ENCODE data around the gene CALML3.

CALML3 gene

DNA sequence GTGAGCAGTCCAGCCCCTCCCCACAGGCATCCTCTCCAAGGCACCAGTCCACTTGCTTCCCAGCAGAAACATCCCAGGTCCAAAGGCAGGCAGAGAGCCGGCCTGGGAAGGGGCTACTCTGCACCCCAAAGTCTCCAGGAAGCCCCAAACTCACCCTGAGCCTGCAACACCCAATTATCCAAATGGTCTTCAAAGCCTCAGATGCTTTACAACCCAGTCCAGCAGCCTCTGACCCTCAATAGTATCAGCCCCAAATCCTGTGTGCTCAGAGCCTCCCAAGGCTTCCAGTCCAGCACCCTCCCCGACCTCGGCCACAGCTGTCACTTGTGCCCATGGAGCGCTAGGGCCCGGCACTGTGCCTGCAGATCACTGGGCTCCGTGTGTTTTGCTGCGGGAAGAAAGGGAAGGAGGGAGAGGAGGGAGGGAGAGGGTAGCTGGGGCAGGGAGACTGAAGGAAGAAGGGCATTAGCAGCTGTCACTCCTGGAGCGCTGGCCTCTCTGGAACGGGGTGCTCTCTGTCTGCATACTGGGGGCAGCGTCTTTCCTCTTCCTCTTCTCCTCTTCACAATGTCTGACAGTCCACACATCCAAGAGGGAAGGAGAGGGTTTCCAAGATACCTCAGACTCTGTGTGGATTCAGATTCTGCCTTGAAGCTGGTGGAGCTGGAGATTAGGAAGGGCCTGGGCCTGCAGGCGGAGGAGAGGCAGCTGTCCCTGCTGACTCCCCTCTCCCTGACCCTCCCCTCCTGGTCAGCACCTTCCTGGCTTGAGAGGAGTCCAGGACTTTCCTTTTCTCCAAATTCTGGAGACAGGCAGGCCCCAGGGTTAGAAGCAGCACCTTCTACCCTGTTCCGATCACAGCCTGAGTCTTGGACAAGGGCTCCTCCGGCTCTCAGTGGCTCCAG is 38.6 kb upstream of the CALML3 start:
- Mint-ChIP-seq H3K36me3 (ENCODE audit: low read depth) (no peaks in the 10 kb centered on the region), H3K4me3 (no peak overlapping the region), H3K4me1 (ENCODE audit: low read depth) (peaks cover 11% of the 10 kb centered on the region), H3K27me3 (no peaks in the 10 kb centered on the region), H3K27ac (no peak overlapping the region), H3K9me3 (no peaks in the 10 kb centered on the region)

DNA sequence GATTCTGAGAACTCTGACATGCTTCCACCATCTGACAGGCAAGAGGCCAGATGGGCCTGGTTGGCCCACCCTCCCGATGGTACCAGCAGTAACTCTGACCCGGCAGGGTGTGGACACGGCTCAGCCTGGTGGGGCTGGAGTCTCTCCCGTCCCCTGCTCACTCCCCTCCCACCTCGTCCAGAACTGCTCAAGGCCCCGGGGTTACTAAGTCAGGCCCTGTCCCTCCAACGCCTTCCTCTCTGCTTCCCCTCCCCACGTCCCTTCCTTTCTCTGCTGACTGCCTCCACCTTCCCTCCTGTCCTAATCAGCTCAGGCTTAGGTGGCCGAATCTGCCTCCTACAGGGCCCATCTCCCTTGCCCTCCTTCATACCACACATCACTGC is 37.9 kb upstream of the CALML3 start:
- Mint-ChIP-seq H3K27ac (no peak overlapping the region), H3K27me3 (no peaks in the 10 kb centered on the region), H3K4me3 (no peak overlapping the region), H3K4me1 (ENCODE audit: low read depth) (peaks cover 11% of the 10 kb centered on the region), H3K36me3 (ENCODE audit: low read depth) (no peaks in the 10 kb centered on the region), H3K9me3 (no peaks in the 10 kb centered on the region)

DNA sequence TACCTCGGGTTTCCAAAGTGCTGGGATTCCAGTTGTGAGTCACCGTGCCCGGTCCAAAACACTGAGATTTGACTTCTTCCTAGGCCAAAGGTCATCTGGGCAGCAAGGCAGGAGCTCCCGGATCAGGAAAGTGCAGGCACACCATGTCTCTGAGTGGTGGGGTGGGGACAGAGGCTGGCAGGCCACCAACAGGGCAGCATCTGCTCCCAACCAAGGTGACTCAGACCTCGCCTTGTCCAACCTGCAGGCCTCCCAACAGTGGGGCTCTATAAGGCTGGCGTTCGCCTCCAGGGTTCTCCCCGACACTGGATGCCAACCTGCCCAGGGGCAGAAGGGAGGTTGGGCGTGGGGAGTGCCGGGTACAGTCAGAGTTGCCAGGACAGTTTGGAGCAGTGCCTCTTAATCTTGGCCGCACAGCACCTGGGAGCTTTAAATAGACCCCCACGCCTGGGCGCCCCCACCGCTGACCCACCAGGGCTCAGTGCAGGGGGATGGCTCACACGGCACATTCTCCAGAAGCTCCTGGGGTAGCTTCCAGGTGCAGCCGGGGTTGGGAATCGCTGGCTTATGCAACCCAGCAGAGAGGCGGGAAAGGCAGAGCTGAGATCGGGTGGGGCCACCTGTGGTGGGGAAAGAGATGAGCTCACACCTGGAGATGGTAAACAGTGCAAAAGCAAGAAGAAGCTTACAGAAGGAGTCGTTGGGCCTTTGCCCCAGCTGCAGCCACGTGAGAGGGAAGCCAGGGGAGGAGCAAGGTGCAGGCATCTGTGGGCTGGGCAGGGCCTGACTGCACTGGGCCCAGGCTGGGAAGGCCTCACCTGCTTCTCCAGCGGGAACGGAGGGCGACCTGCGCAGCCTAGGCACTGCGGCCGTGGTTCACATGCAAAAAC is 36.2 kb upstream of the CALML3 start:
- no peaks in the 10 kb centered on the region for H3K9me3 Mint-ChIP-seq
- no peaks in the 10 kb centered on the region for H3K27me3 Mint-ChIP-seq
- no peaks in the 10 kb centered on the region for H3K36me3 Mint-ChIP-seq (ENCODE audit: low read depth)
- peaks cover 11% of the 10 kb centered on the region for H3K4me1 Mint-ChIP-seq (ENCODE audit: low read depth)
- H3K27ac Mint-ChIP-seq: no peak overlapping the region
- H3K4me3 Mint-ChIP-seq: no peak overlapping the region

DNA sequence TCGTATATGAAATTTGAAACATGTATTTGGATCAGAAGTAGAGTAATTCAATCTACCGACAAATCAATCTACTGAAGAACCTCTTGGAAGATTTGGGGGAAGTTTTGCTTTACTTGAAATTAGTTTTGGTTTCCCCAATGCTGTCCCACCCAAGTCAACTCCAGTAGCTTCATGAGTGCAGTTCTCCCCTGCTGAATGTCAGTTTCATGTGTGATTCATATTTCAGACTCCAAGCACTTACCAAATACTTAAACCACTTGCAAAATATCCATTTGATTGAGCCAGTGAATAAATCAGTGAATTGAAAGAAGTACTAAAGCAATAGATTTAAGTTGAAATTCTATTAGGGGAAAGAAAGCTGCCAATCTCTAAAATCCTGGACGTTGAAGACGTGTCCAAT is 34.7 kb upstream of the CALML3 start:
- H3K4me1 Mint-ChIP-seq (ENCODE audit: low read depth): peaks cover 11% of the 10 kb centered on the region
- H3K9me3 Mint-ChIP-seq: no peaks in the 10 kb centered on the region
- H3K27me3 Mint-ChIP-seq: no peaks in the 10 kb centered on the region
- no peak overlapping the region for H3K27ac Mint-ChIP-seq
- no peak overlapping the region for H3K4me3 Mint-ChIP-seq
- no peaks in the 10 kb centered on the region for H3K36me3 Mint-ChIP-seq (ENCODE audit: low read depth)

- Mint-ChIP-seq H3K36me3 (ENCODE audit: low read depth) (no peaks in the 10 kb centered on the region), H3K9me3 (no peaks in the 10 kb centered on the region), H3K4me3 (no peak overlapping the region), H3K27ac (no peak overlapping the region), H3K4me1 (ENCODE audit: low read depth) (peaks cover 11% of the 10 kb centered on the region), H3K27me3 (no peaks in the 10 kb centered on the region)
Observed at GRCh38 chr10:5490698-5491464, 33.9 kb upstream of the CALML3 start.

DNA sequence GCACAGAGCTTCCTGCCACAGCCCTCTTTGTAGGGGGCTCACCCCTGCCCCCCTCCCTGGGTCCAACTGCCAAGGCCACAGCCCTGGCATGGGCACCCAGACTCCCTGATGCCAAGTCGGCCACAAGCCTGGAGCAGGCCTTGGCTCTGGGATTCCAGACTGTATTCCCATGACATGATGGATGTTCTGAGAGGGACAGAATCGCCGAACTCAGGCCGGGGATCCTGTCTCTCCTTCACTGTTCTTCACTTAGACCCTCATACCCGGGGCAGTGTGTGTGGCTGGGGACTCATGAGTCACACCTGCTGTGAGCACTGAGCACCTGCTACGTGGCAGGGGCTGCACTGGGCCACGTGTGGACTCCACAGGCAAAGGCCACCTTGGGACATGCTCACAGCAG is 33.3 kb upstream of the CALML3 start:
- Mint-ChIP-seq H3K36me3 (ENCODE audit: low read depth) (no peaks in the 10 kb centered on the region), H3K27ac (no peak overlapping the region), H3K4me1 (ENCODE audit: low read depth) (peaks cover 11% of the 10 kb centered on the region), H3K9me3 (no peaks in the 10 kb centered on the region), H3K27me3 (no peaks in the 10 kb centered on the region), H3K4me3 (no peak overlapping the region)

DNA sequence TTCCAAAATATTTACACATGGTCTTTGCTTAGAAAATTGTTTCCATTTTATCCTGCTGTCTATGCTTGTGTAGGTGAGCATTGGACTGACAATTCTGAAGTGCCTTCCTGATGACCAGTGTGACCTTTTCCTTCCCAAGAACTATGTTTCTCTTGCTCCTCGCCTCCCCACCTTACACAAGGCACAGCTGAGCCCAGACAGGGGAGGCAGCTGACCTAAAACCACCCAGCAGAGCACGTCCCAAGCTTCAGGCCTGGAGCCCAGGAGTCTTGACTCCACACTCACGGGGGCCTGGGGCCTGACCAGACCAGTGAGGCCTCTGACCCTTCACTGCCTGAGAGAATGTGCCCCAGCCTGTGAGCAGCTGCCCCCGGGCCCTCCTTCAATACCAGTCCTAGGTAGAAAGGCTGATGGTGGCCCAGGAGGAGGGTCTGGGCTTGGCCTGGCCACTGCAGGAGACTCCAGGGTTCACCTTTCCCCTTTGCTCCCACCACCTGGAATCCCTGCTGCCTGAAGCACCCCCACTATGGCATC is 32.4 kb upstream of the CALML3 start:
- H3K36me3 Mint-ChIP-seq (ENCODE audit: low read depth): no peaks in the 10 kb centered on the region
- H3K4me1 Mint-ChIP-seq (ENCODE audit: low read depth): peaks cover 11% of the 10 kb centered on the region
- H3K27me3 Mint-ChIP-seq: no peaks in the 10 kb centered on the region
- no peak overlapping the region for H3K4me3 Mint-ChIP-seq
- no peak overlapping the region for H3K27ac Mint-ChIP-seq
- no peaks in the 10 kb centered on the region for H3K9me3 Mint-ChIP-seq

GRCh38 chr10:5492929-5493576 is 31.7 kb upstream of the CALML3 start:
- H3K4me1 Mint-ChIP-seq (ENCODE audit: low read depth): peaks cover 11% of the 10 kb centered on the region
- H3K9me3 Mint-ChIP-seq: no peaks in the 10 kb centered on the region
- H3K4me3 Mint-ChIP-seq: no peak overlapping the region
- H3K27ac Mint-ChIP-seq: no peak overlapping the region
- no peaks in the 10 kb centered on the region for H3K36me3 Mint-ChIP-seq (ENCODE audit: low read depth)
- no peaks in the 10 kb centered on the region for H3K27me3 Mint-ChIP-seq

DNA sequence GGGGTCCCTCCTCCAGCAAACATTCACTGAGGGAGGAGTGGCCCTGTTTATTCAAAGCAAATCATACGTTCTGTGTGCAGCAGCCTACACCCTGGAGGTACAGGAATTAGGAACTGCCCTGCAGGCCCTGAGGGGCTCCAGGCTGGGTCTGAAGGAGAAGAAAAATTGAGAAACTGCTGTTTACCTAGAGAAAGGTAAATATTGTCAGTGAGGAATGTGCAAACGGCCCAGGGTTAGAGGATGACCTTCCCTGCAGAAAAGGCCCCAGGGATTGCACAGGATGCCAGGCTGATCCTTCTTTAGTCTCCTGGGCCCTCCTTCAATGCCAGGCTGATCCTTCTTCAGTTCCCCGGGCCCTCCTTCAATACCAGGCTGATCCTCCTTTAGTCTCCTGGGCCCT is 31.1 kb upstream of the CALML3 start:
- H3K4me3 Mint-ChIP-seq: no peak overlapping the region
- H3K27ac Mint-ChIP-seq: no peak overlapping the region
- H3K36me3 Mint-ChIP-seq (ENCODE audit: low read depth): no peaks in the 10 kb centered on the region
- H3K9me3 Mint-ChIP-seq: no peaks in the 10 kb centered on the region
- no peaks in the 10 kb centered on the region for H3K27me3 Mint-ChIP-seq
- peaks cover 11% of the 10 kb centered on the region for H3K4me1 Mint-ChIP-seq (ENCODE audit: low read depth)

DNA sequence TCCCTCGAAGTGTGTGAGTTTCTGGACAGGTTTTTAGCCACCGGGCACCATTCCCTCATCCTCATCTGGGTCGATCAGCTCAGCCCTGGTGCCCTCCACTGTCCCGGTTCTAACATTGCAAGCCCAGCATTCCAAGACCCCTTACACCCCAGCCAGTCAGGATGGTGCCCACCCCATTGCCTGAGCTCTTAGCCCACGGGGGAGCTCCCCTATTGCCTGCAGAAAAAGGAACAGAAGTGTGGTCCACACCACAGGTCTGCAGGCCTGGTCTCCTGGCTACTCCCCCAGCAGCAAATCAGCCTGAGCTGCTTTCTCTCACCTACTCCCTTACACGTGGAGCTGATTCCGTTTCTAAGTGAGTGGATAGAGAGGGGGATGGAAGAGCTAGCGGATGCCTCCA is 30.1 kb upstream of the CALML3 start:
- H3K27ac Mint-ChIP-seq: no peak overlapping the region
- peaks cover 8% of the 10 kb centered on the region for H3K4me1 Mint-ChIP-seq (ENCODE audit: low read depth)
- no peaks in the 10 kb centered on the region for H3K36me3 Mint-ChIP-seq (ENCODE audit: low read depth)
- H3K9me3 Mint-ChIP-seq: no peaks in the 10 kb centered on the region
- no peaks in the 10 kb centered on the region for H3K27me3 Mint-ChIP-seq
- no peak overlapping the region for H3K4me3 Mint-ChIP-seq

GRCh38 chr10:5496261-5497250 is 28.2 kb upstream of the CALML3 start:
- Mint-ChIP-seq H3K4me3 (no peak overlapping the region), H3K27ac (no peak overlapping the region), H3K4me1 (ENCODE audit: low read depth) (no peaks in the 10 kb centered on the region)

DNA sequence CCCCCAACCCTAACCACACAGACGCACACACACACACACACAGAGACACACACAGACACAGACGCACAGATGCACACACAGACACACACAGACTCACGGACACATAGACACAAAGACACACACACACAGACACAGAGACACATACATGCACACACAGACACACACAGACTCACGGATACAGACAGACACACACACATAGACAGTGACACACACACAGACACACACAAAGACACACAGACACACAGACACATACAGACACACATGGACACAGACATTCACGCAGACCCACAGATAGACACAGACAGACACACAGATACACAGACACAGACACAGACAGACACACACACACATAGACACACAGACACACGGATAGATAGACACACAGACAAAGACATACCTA is 27.5 kb upstream of the CALML3 start:
- peaks cover 5% of the 10 kb centered on the region for H3K27me3 Mint-ChIP-seq
- no peak overlapping the region for H3K27ac Mint-ChIP-seq
- H3K4me1 Mint-ChIP-seq (ENCODE audit: low read depth): no peaks in the 10 kb centered on the region
- H3K4me3 Mint-ChIP-seq: no peak overlapping the region
- no peaks in the 10 kb centered on the region for H3K9me3 Mint-ChIP-seq
- H3K36me3 Mint-ChIP-seq (ENCODE audit: low read depth): no peaks in the 10 kb centered on the region

More at GRCh38 chr10:5496261-5497250, 28.2 kb upstream of the CALML3 start:
- Mint-ChIP-seq H3K9me3 (no peaks in the 10 kb centered on the region), H3K27me3 (peaks cover 5% of the 10 kb centered on the region), H3K36me3 (ENCODE audit: low read depth) (no peaks in the 10 kb centered on the region)

- Mint-ChIP-seq H3K4me3 (no peak overlapping the region), H3K27me3 (peaks cover 9% of the 10 kb centered on the region), H3K27ac (no peak overlapping the region), H3K9me3 (no peaks in the 10 kb centered on the region), H3K4me1 (ENCODE audit: low read depth) (no peaks in the 10 kb centered on the region), H3K36me3 (ENCODE audit: low read depth) (no peaks in the 10 kb centered on the region)
Observed at GRCh38 chr10:5497948-5498730, 26.6 kb upstream of the CALML3 start.
